Myocyte (in vitro differentiated cells): ENCODE data around the gene PGLYRP4. TPM values are rescaled to one million over a fixed set of nuclear protein-coding genes. Genes with fewer than 3 reads are reported as not detected.
"Not testable (repeated sequence)": the region's sequence is repeated elsewhere in the genome, so short reads cannot be mapped to it uniquely, and the experiment has no call there.

Experiments used
- DNase-seq: peaks from one replicate; pipeline ENCODE4 v3.0.0-alpha.2; 2012; ENCODE audit warnings: low read depth
- total RNA-seq: library from RNA; depleted of rRNA; stranded (reverse); fragments of >200 nt; gene quantifications from 2 replicates; pipeline ENCODE4 v1.2.3, GENCODE V29; 2014

The PGLYRP4 gene
- total RNA-seq, 1 donor from 2014 or later = not detected

DNA sequence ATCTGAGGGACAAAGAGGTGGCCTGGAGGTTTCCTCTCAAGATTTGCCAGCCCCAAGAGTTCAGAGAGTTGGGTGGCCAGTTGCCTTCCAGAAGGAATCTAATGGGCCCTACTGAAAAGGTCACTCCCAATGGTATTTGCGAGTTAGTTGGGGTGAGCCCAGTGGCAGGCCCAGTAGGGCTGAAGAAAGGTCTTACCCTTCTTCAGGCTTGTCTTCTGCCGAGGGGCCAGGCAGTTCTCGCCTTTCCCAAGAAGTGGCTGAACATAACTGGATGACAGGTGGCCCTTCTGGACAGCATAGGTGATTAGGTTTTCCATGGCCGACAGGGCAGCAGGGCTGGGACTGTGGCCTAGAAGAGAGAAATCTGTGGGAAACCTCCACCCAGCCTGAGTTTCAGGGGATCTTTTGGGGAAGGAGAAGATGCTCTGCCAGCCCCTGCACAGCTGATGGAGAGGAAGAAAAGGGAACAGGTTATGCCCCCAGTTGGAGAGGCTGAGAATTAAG is 7.2 kb downstream of the PGLYRP4 start:
- no peak for DNase-seq

DNA sequence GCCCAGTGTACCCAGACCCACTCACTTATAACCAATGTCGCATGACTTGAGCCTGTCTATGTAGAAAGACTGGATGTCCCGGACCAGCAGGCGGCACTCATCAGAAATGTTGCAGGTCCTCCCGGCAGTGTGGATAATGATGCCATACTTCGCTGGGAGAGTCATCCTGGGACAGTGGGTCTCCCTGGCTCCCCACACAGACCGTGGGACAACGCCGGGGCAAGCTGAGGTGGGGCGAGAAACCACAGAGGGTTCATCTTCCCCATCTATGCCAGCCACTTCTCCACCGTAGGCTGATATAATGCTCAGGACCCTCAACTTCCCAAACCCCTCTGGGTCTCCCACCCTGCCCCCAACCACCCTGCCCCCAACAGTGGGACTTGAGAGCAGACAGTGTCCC is 8.3 kb downstream of the PGLYRP4 start:
- DNase-seq = no peak

DNA sequence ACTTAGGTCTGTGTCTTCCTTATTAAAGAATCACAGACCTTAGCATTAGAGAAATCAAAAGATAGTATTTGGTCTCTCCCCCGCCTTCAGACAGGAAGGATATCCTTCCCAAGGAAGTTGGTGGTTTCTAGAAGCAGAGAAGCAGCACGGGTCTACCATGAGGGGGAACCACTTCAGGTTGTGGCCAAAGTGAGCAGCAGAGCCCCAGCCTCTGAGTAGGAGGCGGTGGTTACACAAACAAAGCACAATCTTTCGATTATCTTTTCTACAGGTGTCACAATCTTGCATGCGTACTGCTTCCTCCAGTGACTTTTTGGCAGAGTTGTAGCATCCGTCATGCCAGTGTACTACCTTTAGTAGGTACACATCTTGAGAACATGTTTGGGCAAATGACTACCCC is 8.8 kb downstream of the PGLYRP4 start:
- DNase-seq = no peak

DNA sequence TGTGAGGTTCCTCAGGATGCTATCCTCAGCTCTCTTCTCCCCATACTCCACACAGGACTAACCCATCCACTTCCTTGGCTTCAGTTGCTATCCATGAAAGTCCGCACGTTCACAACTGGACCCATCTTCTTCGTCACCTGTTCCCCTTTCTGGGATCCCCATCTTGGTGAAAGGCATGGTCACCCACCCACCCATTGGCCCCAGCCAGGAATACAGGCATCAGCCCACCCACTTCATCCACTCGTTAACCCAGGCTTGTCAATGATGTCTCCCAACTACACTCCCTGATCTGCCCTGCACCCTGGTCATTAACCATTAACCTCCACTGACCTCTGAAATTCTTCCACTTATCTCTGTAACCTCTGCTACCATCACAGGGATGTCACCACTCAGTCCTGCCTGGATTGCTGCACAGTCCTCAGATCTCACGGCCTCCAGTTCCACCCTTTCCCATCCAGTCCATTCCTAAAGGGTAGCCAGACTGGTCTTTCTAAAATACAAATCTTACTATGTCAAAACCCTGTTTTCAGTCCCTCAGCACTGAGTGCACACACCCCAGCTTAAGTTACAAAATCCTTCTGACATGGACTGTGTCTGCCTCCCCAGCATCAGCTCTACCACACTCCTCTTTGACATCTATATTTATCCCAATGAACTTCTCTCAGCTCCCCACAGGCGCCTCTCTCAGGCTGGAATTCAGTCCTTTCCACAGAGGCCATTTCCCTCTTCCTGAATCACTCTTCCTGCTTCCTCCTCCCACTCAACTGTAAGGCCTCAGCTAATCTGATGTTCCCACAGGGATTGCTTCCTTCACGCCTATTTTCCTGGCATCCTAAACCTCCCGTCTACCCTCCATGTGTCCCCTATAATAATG is 10.4 kb downstream of the PGLYRP4 start:
- DNase-seq = no peak

DNA sequence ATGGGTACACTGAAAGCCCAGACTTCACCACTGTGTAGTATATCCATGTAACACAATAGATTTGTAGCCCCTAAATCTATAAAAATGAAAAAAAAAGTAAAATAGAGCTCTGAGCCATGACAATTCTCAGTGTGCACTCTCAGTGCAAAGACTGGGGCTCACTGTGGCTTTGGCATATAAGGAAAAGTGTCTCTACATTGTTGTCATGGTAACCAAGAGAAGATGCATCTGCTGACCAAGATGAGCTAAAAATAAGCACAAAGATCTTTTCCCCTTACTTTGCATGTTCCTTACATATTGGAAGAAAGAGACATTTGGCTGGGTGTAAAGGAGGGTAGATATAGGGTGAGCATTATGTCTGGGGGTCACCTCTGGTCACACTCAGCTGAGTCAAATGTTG is 12.0 kb downstream of the PGLYRP4 start:
- DNase-seq = no peak

DNA sequence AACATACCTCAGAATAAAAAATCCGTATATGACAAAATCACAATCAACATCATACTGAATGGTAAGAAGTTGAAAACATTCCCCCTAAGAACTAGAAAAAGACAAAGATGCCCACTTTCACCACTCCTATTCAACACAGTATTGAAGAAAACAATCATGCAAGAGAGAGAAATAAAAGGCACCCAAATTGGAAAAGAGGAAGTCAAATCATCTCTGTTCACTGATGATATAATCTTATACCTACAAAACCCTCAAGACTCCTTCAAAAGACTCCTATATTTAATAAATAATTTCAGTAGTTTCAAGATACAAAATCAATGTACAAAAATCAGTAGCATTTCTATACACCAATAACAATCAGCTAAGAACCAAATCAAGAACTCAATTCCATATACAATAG is 14.7 kb downstream of the PGLYRP4 start:
- DNase-seq = no peak

DNA sequence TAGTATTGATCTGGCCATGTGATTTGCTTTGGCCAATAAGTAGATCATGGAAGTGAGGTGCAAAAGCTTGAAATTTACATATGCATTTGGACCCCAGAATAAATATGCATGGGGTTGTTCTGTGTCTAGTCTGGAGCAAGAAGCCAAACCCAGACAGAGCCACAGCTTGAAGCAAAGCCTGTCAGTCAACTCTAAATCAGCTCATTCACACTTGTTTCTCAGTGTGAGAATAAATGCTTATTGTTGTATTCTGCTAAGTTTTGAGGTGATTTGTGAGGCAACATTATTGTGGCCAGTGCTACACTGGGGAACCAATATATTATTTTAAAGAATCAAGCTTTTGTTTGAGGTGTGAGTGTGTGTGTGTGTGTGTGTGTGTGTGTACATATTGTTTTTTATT is 23.7 kb downstream of the PGLYRP4 start:
- no peak for DNase-seq

DNA sequence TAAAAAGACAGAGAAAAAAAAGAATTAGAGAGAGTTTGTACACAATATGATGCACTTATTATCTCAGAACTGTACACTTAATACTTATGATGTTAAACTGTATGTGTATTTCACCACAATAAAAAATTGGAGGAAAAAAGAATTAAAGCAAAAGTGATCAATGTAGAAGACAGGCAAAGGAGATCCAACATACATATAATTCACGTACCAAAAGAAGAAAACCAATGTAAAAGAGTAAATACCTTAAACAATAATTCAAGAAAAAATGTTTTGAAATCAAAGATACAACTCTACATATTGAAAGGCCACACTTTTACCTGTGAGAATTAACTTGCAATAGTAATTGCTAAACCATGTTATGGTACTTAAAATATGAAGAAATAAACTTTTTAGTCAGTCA is 26.1 kb downstream of the PGLYRP4 start:
- DNase-seq = no peak

DNA sequence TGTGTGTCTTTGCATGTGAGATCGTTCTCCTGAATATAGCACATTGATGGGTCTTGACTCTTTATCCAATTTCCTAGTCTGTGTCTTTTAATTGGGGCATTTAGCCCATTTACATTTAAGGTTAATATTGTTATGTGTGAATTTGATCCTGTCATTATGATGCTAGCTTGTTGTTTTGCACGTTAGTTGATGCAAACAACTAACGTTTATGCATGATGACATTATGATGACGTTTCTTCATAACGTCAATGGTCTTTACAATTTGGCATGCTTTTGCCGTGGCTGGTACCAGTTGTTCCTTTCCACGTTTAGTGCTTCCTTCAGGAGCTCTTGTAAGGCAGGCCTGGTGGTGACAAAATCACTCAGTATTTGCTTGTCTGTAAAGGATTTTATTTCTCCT is 30.5 kb downstream of the PGLYRP4 start:
- DNase-seq = not testable (repeated sequence)

DNA sequence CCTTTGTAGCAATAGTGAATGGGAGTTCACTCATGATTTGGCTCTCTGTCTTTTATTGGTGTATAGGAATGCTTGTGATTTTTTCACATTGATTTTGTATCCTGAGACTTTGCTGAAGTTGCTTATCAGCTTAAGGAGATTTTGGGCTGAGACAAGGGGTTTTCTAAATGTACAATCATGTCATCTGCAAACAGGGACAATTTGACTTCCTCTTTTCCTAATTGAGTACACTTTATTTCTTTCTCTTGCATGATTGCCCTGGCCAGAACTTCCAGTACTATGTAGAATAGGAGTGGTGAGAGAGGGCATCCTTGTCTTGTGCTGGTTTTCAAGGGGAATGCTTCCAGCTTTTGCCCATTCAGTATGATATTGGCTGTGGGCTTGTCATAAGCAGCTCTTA is 32.6 kb downstream of the PGLYRP4 start:
- not testable (repeated sequence) for DNase-seq

DNA sequence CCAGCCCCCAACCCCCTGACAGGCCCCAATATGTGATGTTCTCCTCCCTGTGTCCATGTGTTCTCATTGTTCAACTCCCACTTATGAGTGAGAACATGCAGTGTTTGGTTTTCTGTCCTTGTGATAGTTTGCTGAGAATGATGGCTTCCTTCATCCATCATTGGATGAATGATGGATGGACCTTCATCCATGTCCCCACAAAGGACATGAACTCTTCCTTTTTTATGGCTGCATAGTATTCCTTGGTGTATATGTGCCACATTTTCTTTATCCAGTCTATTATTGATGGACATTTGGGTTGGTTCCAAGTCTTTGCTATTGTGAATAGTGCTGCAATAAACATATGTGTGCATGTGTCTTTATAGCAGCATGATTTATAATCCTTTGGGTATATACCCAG is 34.3 kb downstream of the PGLYRP4 start:
- not testable (repeated sequence) for DNase-seq

DNA sequence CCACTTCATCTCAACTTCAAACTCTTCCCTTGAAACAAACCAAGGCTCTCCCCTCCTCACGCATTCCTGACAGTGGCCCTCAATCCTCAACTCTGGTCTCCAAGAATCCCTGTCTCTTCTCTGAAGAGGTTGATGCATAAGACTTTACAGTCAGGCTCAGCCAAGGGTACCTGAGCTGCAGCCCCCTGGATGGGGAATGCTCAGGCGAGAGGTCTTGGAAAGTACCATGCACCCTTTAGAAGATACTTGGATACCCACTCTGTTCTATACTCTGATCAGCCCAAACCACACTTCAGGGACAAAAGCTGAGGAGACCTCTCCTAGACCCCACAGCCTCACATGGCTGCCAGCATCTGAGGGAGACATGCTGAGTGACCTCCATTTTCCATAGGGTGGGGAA is 35.4 kb downstream of the PGLYRP4 start:
- no peak for DNase-seq

DNA sequence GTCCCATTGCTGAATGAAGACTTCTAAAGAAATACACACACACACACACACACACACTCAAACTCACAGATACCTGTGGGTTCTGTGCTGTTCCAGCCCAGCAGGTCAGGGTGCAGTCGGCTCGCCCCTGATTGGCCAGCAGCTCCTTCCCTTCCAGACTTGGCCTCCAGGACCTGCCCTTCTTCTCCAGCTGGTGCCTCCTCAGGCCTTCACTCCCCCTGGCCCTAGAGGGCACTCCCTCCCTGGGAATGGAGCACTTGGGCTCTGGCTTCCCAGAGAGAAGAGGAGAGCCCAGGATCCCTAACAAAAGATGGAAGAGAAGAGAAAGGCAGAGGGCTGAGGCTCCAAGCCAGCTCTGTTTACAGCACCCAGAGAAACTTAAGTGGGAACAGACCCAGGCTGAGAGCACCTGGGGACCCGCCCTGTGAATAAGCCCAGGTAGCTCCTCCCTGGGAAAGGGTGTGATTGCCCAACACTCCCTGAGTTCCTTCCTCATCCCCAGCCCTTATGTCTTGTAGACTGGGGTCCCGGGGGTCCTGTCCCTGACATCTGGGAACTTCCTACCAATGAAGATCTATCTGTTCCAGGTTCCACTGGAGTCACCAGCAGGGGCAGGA is 36.0 kb downstream of the PGLYRP4 start, which contains the start of gene PGLYRP3:
Gene PGLYRP3, minus strand, starts transcription at position 383 of the 617 bp plus-strand sequence. CDS start 2,287 bp downstream, outside the sequence.
- DNase-seq = no peak

DNA sequence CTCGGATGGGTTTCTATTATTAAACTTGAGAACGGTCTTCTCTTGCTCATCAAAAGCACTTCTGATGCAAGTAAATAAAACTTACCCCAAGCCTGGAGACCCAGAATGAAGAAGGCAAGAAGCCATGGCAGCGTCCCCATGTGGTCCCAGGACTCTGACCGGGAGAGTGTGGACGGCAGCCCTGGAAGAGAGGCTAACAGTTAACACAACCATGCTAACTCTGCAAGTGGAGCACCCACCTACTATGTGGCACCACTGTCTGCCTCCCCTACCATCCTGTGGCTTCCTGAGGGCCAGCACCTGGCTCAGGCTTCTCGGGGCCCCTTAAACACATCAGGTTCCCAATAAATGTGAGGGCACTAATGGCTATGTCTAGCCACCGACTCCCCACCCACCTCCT is 38.1 kb downstream of the PGLYRP4 start:
- DNase-seq = no peak

DNA sequence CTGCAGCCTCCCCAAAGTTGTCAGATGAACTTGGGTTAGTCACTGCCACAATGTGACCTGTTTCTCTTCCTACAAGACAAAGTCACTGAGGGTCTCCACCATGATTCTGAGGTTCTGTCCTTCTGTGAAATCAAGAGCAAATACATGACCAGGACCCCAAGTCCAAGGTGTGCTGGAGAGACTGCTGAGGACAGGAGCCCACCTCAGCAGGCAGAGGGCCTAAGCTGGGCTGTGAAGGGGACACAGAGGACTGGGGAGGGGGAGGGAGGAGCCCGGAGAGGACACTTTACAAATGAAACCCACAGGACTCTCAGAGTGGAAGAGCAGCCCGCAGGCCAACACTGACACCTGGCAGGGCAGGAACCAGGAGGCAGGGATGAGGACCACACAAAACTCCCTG is 39.2 kb downstream of the PGLYRP4 start:
- DNase-seq = no peak

DNA sequence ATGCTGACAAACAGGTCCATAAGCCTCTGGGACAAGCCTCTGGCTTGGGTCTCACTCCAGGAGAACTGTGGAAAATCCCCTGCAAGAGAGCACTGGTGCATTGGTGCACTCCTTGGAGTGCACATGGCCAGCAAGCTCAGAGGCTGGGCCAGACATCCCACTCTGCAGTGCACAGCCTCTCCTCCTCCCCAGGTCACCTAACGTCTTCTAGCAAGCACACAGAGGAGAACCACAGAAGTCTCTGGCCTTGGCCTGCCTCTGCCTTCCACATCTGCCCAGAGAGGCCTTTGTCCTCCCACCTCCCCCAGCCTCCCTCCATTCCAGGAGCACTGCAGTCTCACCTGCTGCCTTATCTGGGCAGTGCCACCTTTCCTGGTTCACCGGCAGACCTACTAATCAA is 40.1 kb downstream of the PGLYRP4 start:
- no peak for DNase-seq

DNA sequence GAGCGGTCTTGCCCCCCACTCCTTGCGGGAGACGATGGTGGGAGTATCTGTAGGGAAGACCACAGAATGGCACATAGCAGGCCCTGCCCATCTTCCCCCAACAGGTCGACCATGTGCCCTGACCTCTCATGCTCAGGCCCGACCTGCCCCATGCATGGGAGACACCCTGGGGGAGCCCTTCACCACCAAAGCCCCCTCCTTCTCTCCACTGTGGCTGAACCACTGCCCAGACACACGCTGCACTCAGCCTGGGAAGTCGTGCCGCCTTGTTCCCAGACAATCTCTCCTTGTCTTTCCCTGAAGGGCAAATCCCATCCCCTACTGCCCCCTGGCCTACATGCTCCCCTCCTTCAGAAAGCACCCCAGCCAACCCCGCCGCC is 41.4 kb downstream of the PGLYRP4 start:
- no peak for DNase-seq

DNA sequence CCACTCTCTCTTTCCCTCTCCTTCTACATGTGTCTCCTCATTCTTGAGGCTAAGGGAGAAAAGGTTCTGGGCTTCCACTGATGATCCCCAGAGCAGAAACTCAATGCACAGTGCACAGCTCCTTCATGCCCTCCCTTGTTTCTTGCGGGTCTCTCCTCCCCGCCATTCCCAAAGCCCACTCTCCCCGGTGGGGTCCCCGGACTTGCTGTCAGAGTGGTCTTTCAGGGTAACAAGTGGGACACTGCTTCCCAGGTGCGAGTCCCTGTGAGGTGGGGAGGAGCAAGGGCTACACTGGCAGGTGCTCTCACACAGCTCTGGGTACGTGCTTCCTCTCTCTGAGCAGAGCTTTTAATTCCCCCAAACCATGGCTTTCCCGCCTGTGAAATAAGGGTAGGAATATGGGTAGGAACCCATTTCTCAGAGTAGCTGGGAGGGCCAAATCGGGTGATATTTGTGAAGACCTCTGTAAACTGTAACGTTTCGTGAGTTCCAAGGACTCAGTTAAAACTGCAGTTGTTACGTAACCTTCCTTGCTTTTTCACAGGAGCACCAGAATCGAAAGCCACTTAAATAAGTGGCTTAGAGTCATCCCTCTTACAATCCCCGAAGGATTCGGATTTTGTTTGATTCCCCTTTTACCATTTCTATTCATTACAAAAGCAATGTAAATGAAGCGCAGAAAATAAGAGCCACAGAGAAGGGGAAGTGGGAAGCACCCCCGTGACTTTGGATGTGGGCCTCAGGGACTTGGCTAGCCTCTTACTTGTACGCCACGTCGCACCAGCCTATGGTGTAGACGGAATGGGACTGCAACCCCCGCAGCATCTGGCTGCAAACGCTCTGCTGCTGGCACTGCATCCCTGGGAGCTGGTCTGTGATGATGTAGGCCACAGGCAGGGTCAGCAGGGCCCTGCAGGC is 42.1 kb downstream of the PGLYRP4 start:
- DNase-seq = no peak

DNA sequence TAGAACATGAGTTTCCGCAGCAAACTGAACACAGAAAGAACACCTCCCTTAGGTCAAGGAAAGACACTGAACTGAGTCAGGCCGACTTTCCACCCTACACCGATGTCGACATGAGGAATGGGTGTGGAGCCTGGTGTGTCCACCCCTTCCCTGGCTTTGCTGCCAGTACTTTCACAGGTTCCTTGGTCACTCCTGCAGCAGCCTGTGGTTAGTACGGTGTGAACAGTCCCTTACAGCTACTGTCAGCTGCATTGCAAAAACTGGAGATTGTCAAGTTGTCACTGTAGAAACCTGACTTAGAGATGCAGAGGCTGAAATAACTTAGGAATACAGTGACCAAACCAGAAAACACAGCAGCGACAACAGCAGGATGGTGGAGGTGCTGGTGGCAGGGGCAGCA is 43.0 kb downstream of the PGLYRP4 start:
- DNase-seq = no peak

DNA sequence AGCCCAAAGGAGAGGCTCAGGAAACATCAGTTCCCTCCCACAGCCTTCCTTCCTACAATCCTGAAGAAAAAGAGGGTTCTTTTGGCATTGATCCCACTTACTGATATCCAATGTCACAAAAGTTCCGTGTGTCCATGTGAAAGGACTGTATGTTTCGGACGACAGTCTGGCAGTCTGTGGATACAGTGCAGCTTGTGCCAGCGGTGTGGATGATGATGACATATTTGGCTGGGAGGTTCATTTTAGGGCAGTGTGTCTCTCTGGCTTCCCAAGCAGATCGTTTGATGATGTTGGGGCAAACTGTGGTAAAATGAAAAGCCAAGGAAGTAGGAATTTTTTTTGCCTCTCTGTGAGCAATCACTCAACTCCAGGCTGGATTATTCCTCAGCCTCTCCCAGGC is 46.3 kb downstream of the PGLYRP4 start:
- DNase-seq = no peak

DNA sequence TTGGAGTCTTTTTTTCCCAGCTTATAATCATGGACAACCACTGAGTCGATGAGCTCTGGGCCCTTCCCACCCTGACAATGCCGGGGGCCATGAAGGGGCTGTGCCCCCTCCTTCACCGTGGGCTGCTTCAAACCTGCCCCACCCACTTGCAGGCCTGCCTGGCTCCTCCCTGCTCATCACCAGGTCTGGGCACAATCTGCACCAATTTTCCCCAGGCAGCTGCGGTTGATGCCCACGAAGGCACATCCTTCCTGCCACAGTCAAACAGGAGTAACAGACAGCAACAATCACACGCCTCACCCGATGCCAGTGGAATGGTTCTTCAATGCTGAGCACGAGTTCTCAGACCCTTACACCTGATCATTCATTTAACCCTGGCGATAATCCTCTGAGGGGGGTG is 54.8 kb downstream of the PGLYRP4 start:
- no peak for DNase-seq

DNA sequence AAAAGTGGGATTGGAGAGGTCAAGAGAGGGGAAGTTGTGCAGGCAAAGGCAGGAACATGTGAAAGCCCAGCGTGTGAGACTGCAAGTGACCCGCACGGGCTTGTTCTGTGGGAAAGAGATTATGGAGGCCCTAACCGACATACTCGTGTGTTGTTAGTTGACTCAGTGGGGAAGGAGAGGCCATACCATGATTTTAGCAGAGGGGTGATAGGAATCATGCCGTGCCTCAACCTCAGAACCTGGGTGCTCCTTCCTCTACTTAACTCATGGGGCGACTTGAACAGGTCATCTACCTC is 55.2 kb downstream of the PGLYRP4 start:
- DNase-seq = no peak
